PC-9 (cell line): ENCODE measurements around the gene DHRSX.

Experiments used
- CTCF ChIP-seq: fragments of 200-600 bp; sonication (generic); conservative IDR thresholded peaks from 2 replicates; pipeline ENCODE4 v1.6.1; 2017; ENCODE audit warnings: mixed run types, antibody characterized with exemption, mild to moderate bottlenecking, moderate library complexity
- EZH2 ChIP-seq: fragments of 200-600 bp; sonication (generic); IDR thresholded peaks from 2 replicates; pipeline ENCODE4 v1.8.0; 2017; ENCODE audit warnings: antibody characterized with exemption, low read depth

GRCh38 chrX:2370456-2370855 lies 130.3 kb downstream of the DHRSX start:
- TF ChIP-seq CTCF (no peak), EZH2 (no peak)
